Activated B cell treated with CpG ODN at 0.5 μM for 24 hours (primary cell): ENCODE results near the gene NR6A1. TPM values are rescaled to one million over a fixed set of nuclear protein-coding genes. Genes with fewer than 3 reads are reported as not detected.

Experiments
- ATAC-seq: fragments of 200-7000 bp; cut with Tn5 transposase; one replicate; pipeline ENCODE4 v1.10.0; 2021; ENCODE audit warnings: low read depth, mild to moderate bottlenecking, moderate library complexity
- CTCF ChIA-PET: fragments of 350-600 bp; sonication (Branson Sonifier 250); formaldehyde crosslinking; loops from one replicate; lab custom pipeline; 2021; ENCODE audit warnings: antibody characterized with exemption; lab: Charles Lee
- POLR2A ChIA-PET: fragments of 350-600 bp; sonication (Branson Sonifier 250); formaldehyde crosslinking; loops from one replicate; lab custom pipeline; 2021; ENCODE audit warnings: antibody characterized with exemption; lab: Charles Lee
- DNase-seq: peaks from one replicate; pipeline ENCODE4 v3.0.0; 2022
- H3K27ac Mint-ChIP-seq: one replicate; pipeline ENCODE4 v1.8.0; 2020; ENCODE audit warnings: mixed read lengths
- H3K27me3 Mint-ChIP-seq: one replicate; pipeline ENCODE4 v1.8.0; 2021; ENCODE audit warnings: mixed read lengths
- H3K36me3 Mint-ChIP-seq: one replicate; pipeline ENCODE4 v1.8.0; 2021; ENCODE audit warnings: low read depth, mixed read lengths
- H3K4me1 Mint-ChIP-seq: one replicate; pipeline ENCODE4 v1.8.0; 2021; ENCODE audit warnings: mixed read lengths
- H3K4me3 Mint-ChIP-seq: one replicate; pipeline ENCODE4 v1.8.0; 2020; ENCODE audit warnings: mild to moderate bottlenecking, mixed read lengths
- H3K9me3 Mint-ChIP-seq: one replicate; pipeline ENCODE4 v1.8.0; 2020; ENCODE audit warnings: mixed read lengths
- intact Hi-C: fragments of 100-400 bp; cut with micrococcal nuclease; formaldehyde crosslinking; loops from one replicate; pipeline ENCODE4 v1.15.1; 2024
- total RNA-seq: library from RNA; stranded (reverse); gene quantifications from 2 replicates; pipeline ENCODE4 v1.2.3, GENCODE V29; 2022
- TF ChIP-seq, protein P1 (sequence below): fragments of 200-600 bp; IDR thresholded peaks from one replicate; pipeline ENCODE4 v1.8.0; 2022; ENCODE audit warnings: antibody characterized with exemption, mild to moderate bottlenecking

The NR6A1 gene
- total RNA-seq, 1 donor from 2014 or later = 3.1 TPM

GRCh38 chr9:124479947-124480620 lies 291.0 kb downstream of the NR6A1 start:
- ATAC-seq (no peak), DNase-seq (no peak)
- H3K27ac Mint-ChIP-seq = no peak overlapping the region
- H3K9me3 Mint-ChIP-seq = no peaks in the 10 kb centered on the region
- POLR2A ChIA-PET = no interaction called here
- H3K36me3 Mint-ChIP-seq = no peaks in the 10 kb centered on the region
- H3K4me3 Mint-ChIP-seq = no peak overlapping the region
- TF ChIP-seq, protein P1, sequence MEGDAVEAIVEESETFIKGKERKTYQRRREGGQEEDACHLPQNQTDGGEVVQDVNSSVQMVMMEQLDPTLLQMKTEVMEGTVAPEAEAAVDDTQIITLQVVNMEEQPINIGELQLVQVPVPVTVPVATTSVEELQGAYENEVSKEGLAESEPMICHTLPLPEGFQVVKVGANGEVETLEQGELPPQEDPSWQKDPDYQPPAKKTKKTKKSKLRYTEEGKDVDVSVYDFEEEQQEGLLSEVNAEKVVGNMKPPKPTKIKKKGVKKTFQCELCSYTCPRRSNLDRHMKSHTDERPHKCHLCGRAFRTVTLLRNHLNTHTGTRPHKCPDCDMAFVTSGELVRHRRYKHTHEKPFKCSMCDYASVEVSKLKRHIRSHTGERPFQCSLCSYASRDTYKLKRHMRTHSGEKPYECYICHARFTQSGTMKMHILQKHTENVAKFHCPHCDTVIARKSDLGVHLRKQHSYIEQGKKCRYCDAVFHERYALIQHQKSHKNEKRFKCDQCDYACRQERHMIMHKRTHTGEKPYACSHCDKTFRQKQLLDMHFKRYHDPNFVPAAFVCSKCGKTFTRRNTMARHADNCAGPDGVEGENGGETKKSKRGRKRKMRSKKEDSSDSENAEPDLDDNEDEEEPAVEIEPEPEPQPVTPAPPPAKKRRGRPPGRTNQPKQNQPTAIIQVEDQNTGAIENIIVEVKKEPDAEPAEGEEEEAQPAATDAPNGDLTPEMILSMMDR = no peak
- no peaks in the 10 kb centered on the region for H3K4me1 Mint-ChIP-seq
- CTCF ChIA-PET = no interaction called here
- intact Hi-C loops = no loop called here
- H3K27me3 Mint-ChIP-seq = peaks cover 18% of the 10 kb centered on the region

DNA sequence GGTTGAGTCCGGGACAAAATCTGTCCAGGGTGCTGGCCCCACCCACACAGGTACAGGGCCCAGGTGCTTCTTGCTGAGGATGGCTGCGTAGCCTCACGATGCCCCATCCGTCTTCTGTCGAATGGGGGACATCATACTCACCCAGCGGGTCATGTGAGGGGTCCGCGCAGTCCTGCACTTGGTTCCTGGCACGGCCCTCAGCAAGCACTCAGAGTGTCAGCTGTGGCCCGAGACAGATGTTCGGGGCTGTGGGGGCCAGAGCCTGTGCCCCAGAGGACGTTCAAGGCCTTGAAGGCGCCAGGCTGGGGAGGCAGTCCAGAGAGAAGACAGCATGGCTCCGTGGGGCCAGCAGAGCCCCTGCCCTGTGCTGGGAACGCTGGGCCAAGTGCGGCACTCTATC lies 291.7 kb downstream of the NR6A1 start:
- intact Hi-C loops = no loop called here
- Mint-ChIP-seq H3K4me3 (no peak overlapping the region), H3K27me3 (peaks cover 22% of the 10 kb centered on the region), H3K27ac (no peak overlapping the region), H3K4me1 (no peaks in the 10 kb centered on the region), H3K36me3 (no peaks in the 10 kb centered on the region), H3K9me3 (no peaks in the 10 kb centered on the region)
- ChIA-PET POLR2A (no interaction called here), CTCF (no interaction called here)
- ATAC-seq (no peak), DNase-seq (no peak)
- TF ChIP-seq, protein P1 = no peak

DNA sequence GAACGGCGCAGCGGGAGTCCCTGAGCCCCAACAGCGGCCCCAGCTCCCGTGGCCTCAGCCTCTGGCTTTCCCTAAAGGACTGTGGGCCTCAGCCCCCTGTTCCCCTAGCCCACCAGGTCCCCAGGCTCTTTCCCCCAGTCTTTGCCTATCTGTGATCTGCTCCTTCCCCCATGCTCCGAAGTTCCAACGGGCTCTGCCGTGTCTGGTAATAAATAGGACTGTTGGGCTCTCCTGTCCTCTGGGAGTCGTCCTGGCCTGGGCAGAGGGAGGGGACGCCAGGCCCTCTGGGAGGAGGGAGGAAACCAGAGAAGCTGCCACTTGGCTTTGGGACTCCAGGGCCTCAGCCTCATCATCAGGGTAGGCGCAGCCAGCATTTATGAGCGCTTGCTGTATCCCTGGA lies 292.8 kb downstream of the NR6A1 start:
- H3K36me3 Mint-ChIP-seq = no peaks in the 10 kb centered on the region
- no peaks in the 10 kb centered on the region for H3K9me3 Mint-ChIP-seq
- DNase-seq = no peak
- no peak for ATAC-seq
- ChIA-PET POLR2A (no interaction called here), CTCF (no interaction called here)
- intact Hi-C loops = no loop called here
- H3K27me3 Mint-ChIP-seq = peaks cover 22% of the 10 kb centered on the region
- no peaks in the 10 kb centered on the region for H3K4me1 Mint-ChIP-seq
- H3K4me3 Mint-ChIP-seq = no peak overlapping the region
- no peak overlapping the region for H3K27ac Mint-ChIP-seq
- TF ChIP-seq, protein P1 = no peak

- H3K27ac Mint-ChIP-seq = no peak overlapping the region
- H3K4me3 Mint-ChIP-seq = no peak overlapping the region
- no peaks in the 10 kb centered on the region for H3K36me3 Mint-ChIP-seq
- no peaks in the 10 kb centered on the region for H3K9me3 Mint-ChIP-seq
- POLR2A ChIA-PET = no interaction called here
- ATAC-seq (no peak), DNase-seq (no peak)
- H3K4me1 Mint-ChIP-seq = no peaks in the 10 kb centered on the region
- CTCF ChIA-PET = no interaction called here
- TF ChIP-seq, protein P1 = no peak
- intact Hi-C loops = no loop called here
- H3K27me3 Mint-ChIP-seq = peaks cover 20% of the 10 kb centered on the region
Observed at GRCh38 chr9:124477648-124478285, 293.3 kb downstream of the NR6A1 start.

DNA sequence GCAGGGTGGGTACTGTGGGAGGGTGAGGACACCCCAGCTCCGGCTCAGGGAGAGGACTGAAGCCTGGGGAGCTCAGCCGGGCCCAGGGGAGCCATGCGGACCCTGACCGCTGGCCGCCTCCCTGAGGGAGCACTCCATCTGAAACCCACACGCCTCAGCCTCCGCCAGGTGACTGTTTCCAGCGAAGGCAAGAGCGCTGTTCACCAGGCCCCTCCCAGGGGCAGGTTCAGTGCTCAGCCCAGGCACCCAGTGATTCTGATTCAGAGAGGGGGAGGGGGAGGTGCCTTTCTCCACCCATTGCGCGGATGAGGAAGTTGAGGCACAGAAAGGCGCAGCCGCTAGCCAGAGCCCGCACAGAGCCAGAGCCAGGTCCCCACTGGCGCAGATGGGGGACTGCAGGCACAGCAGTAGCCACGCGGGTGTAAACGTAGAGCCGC lies 293.9 kb downstream of the NR6A1 start:
- Mint-ChIP-seq H3K36me3 (no peaks in the 10 kb centered on the region), H3K4me1 (no peaks in the 10 kb centered on the region), H3K9me3 (no peaks in the 10 kb centered on the region), H3K27me3 (peaks cover 21% of the 10 kb centered on the region), H3K4me3 (no peak overlapping the region), H3K27ac (no peak overlapping the region)
- POLR2A ChIA-PET = no interaction called here
- CTCF ChIA-PET = no interaction called here
- ATAC-seq (no peak), DNase-seq (no peak)
- TF ChIP-seq, protein P1 = no peak
- intact Hi-C loops = no loop called here
